IMR-90 (cell line): ENCODE data around the gene C1R. TPM values are rescaled to one million over a fixed set of nuclear protein-coding genes. Genes with fewer than 3 reads are reported as not detected.

Experiments used
- ATAC-seq: fragments of 200-7000 bp; cut with Tn5 transposase; 2 replicates; pipeline ENCODE4 v1.9.1; 2020; ENCODE audit warnings: low read depth, mild to moderate bottlenecking, moderate library complexity
- BruUV-seq: library from RNA; stranded (reverse); fragments of 400-500 nt; replicated peaks from 2 replicates; lab custom pipeline; 2021; lab: Mats Ljungman, UMichigan
- CTCF ChIA-PET: fragments of 300-600 bp; formaldehyde crosslinking; extraction: SDS; loops from one replicate; lab custom pipeline; 2021; ENCODE audit warnings: antibody characterized with exemption; lab: Yijun Ruan, JAX
- POLR2A ChIA-PET: fragments of 300-600 bp; sonication (Branson Sonifier 250); formaldehyde crosslinking; loops from one replicate; lab custom pipeline; 2022; ENCODE audit warnings: antibody characterized with exemption; ENCODE audit not compliant: unreplicated experiment; lab: Charles Lee
- DNase-seq: peaks from one replicate; pipeline ENCODE4 v3.0.0; 2013
- H2AFZ ChIP-seq: replicated peaks from 2 replicates; pipeline ENCODE3; 2013; ENCODE audit warnings: low read length, mild to moderate bottlenecking; ENCODE audit not compliant: poor library complexity
- H2AK5ac ChIP-seq: 2 replicates; pipeline ENCODE4 v1.6.1; 2013; ENCODE audit warnings: low read depth, low read length, inconsistent platforms
- H2AK9ac ChIP-seq: replicated peaks from 2 replicates; pipeline ENCODE3; 2013; ENCODE audit warnings: mild to moderate bottlenecking, low read depth, low read length, moderate library complexity; ENCODE audit not compliant: poor library complexity
- H2BK120ac ChIP-seq: 2 replicates; pipeline ENCODE4 v1.6.1; 2013; ENCODE audit warnings: low read depth, low read length, inconsistent platforms
- H2BK15ac ChIP-seq: 3 replicates; pipeline ENCODE4 v1.6.1; 2013; ENCODE audit warnings: low read depth, low read length, inconsistent platforms
- H2BK20ac ChIP-seq: 2 replicates; pipeline ENCODE4 v1.6.1; 2013; ENCODE audit warnings: low read depth, mild to moderate bottlenecking, inconsistent platforms, low read length, moderate library complexity
- H2BK5ac ChIP-seq: 2 replicates; pipeline ENCODE4 v1.6.1; 2013; ENCODE audit warnings: mild to moderate bottlenecking, low read depth, low read length, inconsistent platforms; ENCODE audit not compliant: poor library complexity, severe bottlenecking
- H3K14ac ChIP-seq: replicated peaks from 2 replicates; pipeline ENCODE4 v1.6.1; 2013; ENCODE audit warnings: low read depth, low read length, inconsistent platforms
- H3K18ac ChIP-seq: 2 replicates; pipeline ENCODE4 v1.6.1; 2013; ENCODE audit warnings: low read depth, low read length, control low read depth
- H3K23ac ChIP-seq: 2 replicates; pipeline ENCODE4 v1.6.1; 2013; ENCODE audit warnings: low read depth, low read length, inconsistent platforms
- H3K27ac ChIP-seq: 2 replicates; pipeline ENCODE4 v1.5.1; 2013; ENCODE audit warnings: mild to moderate bottlenecking, control low read depth, low read length; ENCODE audit not compliant: insufficient read depth
- H3K27me3 ChIP-seq: 2 replicates; pipeline ENCODE4 v1.6.1; 2013; ENCODE audit warnings: low read length; ENCODE audit not compliant: control insufficient read depth, insufficient read depth
- H3K36me3 ChIP-seq: 2 replicates; pipeline ENCODE4 v1.6.1; 2013; ENCODE audit warnings: low read length, mixed read lengths; ENCODE audit not compliant: control insufficient read depth, insufficient read depth
- H3K4ac ChIP-seq: 2 replicates; pipeline ENCODE4 v1.6.1; 2013; ENCODE audit warnings: low read depth, low read length, inconsistent platforms
- H3K4me1 ChIP-seq: 2 replicates; pipeline ENCODE4 v1.6.1; 2013; ENCODE audit warnings: low read length, mixed read lengths; ENCODE audit not compliant: control insufficient read depth, insufficient read depth
- H3K4me2 ChIP-seq: 2 replicates; pipeline ENCODE4 v1.6.1; 2013; ENCODE audit warnings: low read depth, mild to moderate bottlenecking, control low read depth, low read length, moderate library complexity
- H3K4me3 ChIP-seq: 2 replicates; pipeline ENCODE4 v1.5.1; 2013; ENCODE audit warnings: low read depth, mild to moderate bottlenecking, control low read depth, low read length, moderate library complexity; ENCODE audit not compliant: insufficient read depth
- H3K56ac ChIP-seq: 2 replicates; pipeline ENCODE4 v1.6.1; 2013; ENCODE audit warnings: low read length, inconsistent platforms; ENCODE audit not compliant: insufficient read depth; ENCODE audit errors: extremely low read depth
- H3K79me1 ChIP-seq, 2 experiments: 2 replicates each; pipeline ENCODE4 v1.6.1; 2013; ENCODE audit warnings: low read length in 2 of 2, inconsistent platforms in 1 of 2, low read depth in 1 of 2
- H3K9ac ChIP-seq: 2 replicates; pipeline ENCODE4 v1.6.1; 2013; ENCODE audit warnings: low read depth, low read length, control low read depth
- H3K9me1 ChIP-seq: 2 replicates; pipeline ENCODE4 v1.6.1; 2013; ENCODE audit warnings: low read length, inconsistent platforms; ENCODE audit not compliant: insufficient read depth
- H3K9me3 ChIP-seq: 2 replicates; pipeline ENCODE4 v1.6.1; 2013; ENCODE audit warnings: low read length; ENCODE audit not compliant: control insufficient read depth, insufficient read depth
- H4K20me1 ChIP-seq: 2 replicates; pipeline ENCODE4 v1.6.1; 2013; ENCODE audit warnings: low read length, inconsistent platforms; ENCODE audit not compliant: insufficient read depth
- H4K5ac ChIP-seq: 2 replicates; pipeline ENCODE4 v1.6.1; 2013; ENCODE audit warnings: mild to moderate bottlenecking, low read depth, low read length, control low read depth
- H4K8ac ChIP-seq, 2 experiments: 2 replicates each; pipeline ENCODE4 v1.6.1; 2013; ENCODE audit warnings: low read depth in 2 of 2, low read length in 2 of 2, control low read depth in 1 of 2, inconsistent platforms in 1 of 2
- H4K91ac ChIP-seq: 2 replicates; pipeline ENCODE4 v1.6.1; 2013; ENCODE audit warnings: low read depth, low read length, inconsistent platforms; ENCODE audit not compliant: insufficient read depth
- BHLHE40 ChIP-seq: fragments of 150-350 bp; IDR thresholded peaks from 2 replicates; pipeline ENCODE4 v1.6.1; 2016; ENCODE audit warnings: mild to moderate bottlenecking, low read depth, low read length
- CEBPB ChIP-seq: IDR thresholded peaks from 2 replicates; pipeline ENCODE4 v1.6.1; 2012; ENCODE audit warnings: low read depth, low read length, improper control_type of control experiment
- CHD1 ChIP-seq: IDR thresholded peaks from 2 replicates; pipeline ENCODE4 v1.6.1; 2012; ENCODE audit warnings: low read depth, low read length, improper control_type of control experiment
- CTCF ChIP-seq: conservative IDR thresholded peaks from 2 replicates; pipeline ENCODE4 v1.5.1; 2012; ENCODE audit warnings: mild to moderate bottlenecking, low read depth, low read length, improper control_type of control experiment
- ELK1 ChIP-seq: fragments of 150-350 bp; IDR thresholded peaks from 2 replicates; pipeline ENCODE4 v1.6.1; 2016; ENCODE audit warnings: low read depth, mild to moderate bottlenecking, low read length, moderate library complexity, borderline replicate concordance
- FOS ChIP-seq: fragments of 150-350 bp; IDR thresholded peaks from 2 replicates; pipeline ENCODE4 v1.6.1; 2016; ENCODE audit warnings: low read depth, low read length
- MAFK ChIP-seq: IDR thresholded peaks from 2 replicates; pipeline ENCODE4 v1.6.1; 2012; ENCODE audit warnings: low read depth, low read length, improper control_type of control experiment
- MAZ ChIP-seq: IDR thresholded peaks from 2 replicates; pipeline ENCODE4 v1.6.1; 2012; ENCODE audit warnings: low read depth, mild to moderate bottlenecking, low read length, improper control_type of control experiment, moderate library complexity, borderline replicate concordance
- MXI1 ChIP-seq: IDR thresholded peaks from 2 replicates; pipeline ENCODE4 v1.6.1; 2012; ENCODE audit warnings: low read depth, mild to moderate bottlenecking, low read length, moderate library complexity, borderline replicate concordance
- NFE2L2 ChIP-seq: fragments of 150-350 bp; IDR thresholded peaks from 2 replicates; pipeline ENCODE4 v1.6.1; 2016; ENCODE audit warnings: low read depth, mild to moderate bottlenecking, low read length
- POLR2A ChIP-seq: IDR thresholded peaks from 2 replicates; pipeline ENCODE4 v1.6.1; 2012; ENCODE audit warnings: mild to moderate bottlenecking, low read depth, low read length
- RAD21 ChIP-seq: IDR thresholded peaks from 2 replicates; pipeline ENCODE4 v1.6.1; 2012; ENCODE audit warnings: low read length, improper control_type of control experiment
- RCOR1 ChIP-seq: IDR thresholded peaks from 2 replicates; pipeline ENCODE4 v1.6.1; 2012; ENCODE audit warnings: mild to moderate bottlenecking, low read length, improper control_type of control experiment; ENCODE audit not compliant: insufficient replicate concordance
- RFX5 ChIP-seq: IDR thresholded peaks from 2 replicates; pipeline ENCODE4 v1.8.0; 2012; ENCODE audit warnings: low read depth, mild to moderate bottlenecking, low read length, moderate library complexity
- SMC3 ChIP-seq: fragments of 150-350 bp; IDR thresholded peaks from 2 replicates; pipeline ENCODE4 v1.6.1; 2016; ENCODE audit warnings: low read depth, mild to moderate bottlenecking, antibody characterized with exemption, low read length, moderate library complexity
- USF2 ChIP-seq: fragments of 150-350 bp; IDR thresholded peaks from 2 replicates; pipeline ENCODE4 v1.6.1; 2017; ENCODE audit warnings: mild to moderate bottlenecking, antibody characterized with exemption, low read length, low read depth
- whole genome bisulfite sequencing, 2 experiments: methylation state at CpG; one replicate each; pipeline versions ENCODE4 v1.1.5 to v1.1.7; 2013; ENCODE audit warnings: missing lambda C conversion rate in 2 of 2; ENCODE audit not compliant: insufficient read length in 1 of 2; ENCODE audit errors: extremely low coverage in 2 of 2; 5-methylcytosine and 5-hydroxymethylcytosine counted together
- dilution Hi-C: fragments of 300-500 bp; cut with HindIII; formaldehyde crosslinking; loops from one replicate; pipeline ENCODE4 v1.14.3; 2018; ENCODE audit warnings: low sequenced_read_pairs; ENCODE audit not compliant: unreplicated experiment
- in situ Hi-C: fragments of 300-500 bp; cut with MboI; formaldehyde crosslinking; loops from 3 replicates; pipeline ENCODE4 v1.14.3; 2019; ENCODE audit warnings: low sequenced_read_pairs, inconsistent platforms, mixed read lengths
- intact Hi-C: fragments of 100-400 bp; cut with micrococcal nuclease; formaldehyde crosslinking; loops from 2 replicates; pipeline ENCODE4 v1.10.0; 2022
- polyA plus RNA-seq, 3 experiments: library from polyadenylated mRNA; depleted of rRNA; stranded (reverse); fragments of >200 nt; gene quantifications; 2 replicates each; pipeline ENCODE4 v1.2.3, GENCODE V29; 2012; ENCODE audit warnings: low replicate concordance in 1 of 3
- total RNA-seq: library from RNA; depleted of rRNA; stranded (reverse); fragments of >200 nt; gene quantifications from 2 replicates; pipeline ENCODE4 v1.2.3, GENCODE V29; 2012

C1R gene
- total and polyA plus RNA-seq, 2 of the 4 experiments (the other 2 are of a cell fraction): 38.4 to 165 TPM

- Histone ChIP-seq H3K23ac (no peak overlapping the region), H3K4me1 (peaks cover 4% of the 10 kb centered on the region; the same call in 1 of the 2 replicates), H3K27me3 (no peaks in the 10 kb centered on the region), H3K4ac (no peak overlapping the region), H4K5ac (no peak overlapping the region), H2BK120ac (no peak overlapping the region), H3K56ac (no peak overlapping the region), H3K4me3 (no peak overlapping the region), H3K9me1 (peaks cover 14% of the 10 kb centered on the region; the same call in 1 of the 2 replicates), H2BK15ac (no peak overlapping the region), H3K79me1 (peaks cover 14 to 22% of the 10 kb centered on the region in 2 experiments), H4K91ac (no peak overlapping the region), H3K9ac (no peak overlapping the region), H3K14ac (no peak overlapping the region), H2BK5ac (no peak overlapping the region), H2BK20ac (no peak overlapping the region), H3K9me3 (no peaks in the 10 kb centered on the region), H3K18ac (no peak overlapping the region), H3K36me3 (peaks cover 26% of the 10 kb centered on the region), H2AK5ac (no peak overlapping the region), H3K4me2 (no peak overlapping the region), H3K27ac (no peak overlapping the region), H2AK9ac (no peak overlapping the region), H2AFZ (no peak overlapping the region), H4K20me1 (peaks cover 4% of the 10 kb centered on the region), H4K8ac (no peak overlapping the region)
- CTCF ChIA-PET: no interaction called here
- 86% methylated on average over 2 of the region's 10 CpGs; no CpG with 5 or more reads in 1 of the 2 experiments for WGBS, 2 experiments
- TF ChIP-seq FOS (no peak), CTCF (no peak), MAFK (no peak), RAD21 (no peak), ELK1 (no peak), USF2 (no peak), RCOR1 (no peak), RFX5 (no peak), CHD1 (no peak), MXI1 (no peak), NFE2L2 (no peak), CEBPB (no peak), MAZ (no peak), SMC3 (no peak), BHLHE40 (no peak), POLR2A (no peak)
- dilution Hi-C loops: no loop called here
- no peak for DNase-seq
- POLR2A ChIA-PET: no interaction called here
- in situ Hi-C loops: no loop called here
- no TSS peak for BruUV-seq
- intact Hi-C loops: no loop called here
- peak; percentile 24 for ATAC-seq
These were observed 9.5 kb upstream of the C1R start for GRCh38 chr12:7101694-7102131.
